ENCODE data around the gene PNPLA3.
"Not testable (repeated sequence)": the region's sequence is repeated elsewhere in the genome, so short reads cannot be mapped to it uniquely, and the experiment has no call there.

Gene PNPLA3

DNA sequence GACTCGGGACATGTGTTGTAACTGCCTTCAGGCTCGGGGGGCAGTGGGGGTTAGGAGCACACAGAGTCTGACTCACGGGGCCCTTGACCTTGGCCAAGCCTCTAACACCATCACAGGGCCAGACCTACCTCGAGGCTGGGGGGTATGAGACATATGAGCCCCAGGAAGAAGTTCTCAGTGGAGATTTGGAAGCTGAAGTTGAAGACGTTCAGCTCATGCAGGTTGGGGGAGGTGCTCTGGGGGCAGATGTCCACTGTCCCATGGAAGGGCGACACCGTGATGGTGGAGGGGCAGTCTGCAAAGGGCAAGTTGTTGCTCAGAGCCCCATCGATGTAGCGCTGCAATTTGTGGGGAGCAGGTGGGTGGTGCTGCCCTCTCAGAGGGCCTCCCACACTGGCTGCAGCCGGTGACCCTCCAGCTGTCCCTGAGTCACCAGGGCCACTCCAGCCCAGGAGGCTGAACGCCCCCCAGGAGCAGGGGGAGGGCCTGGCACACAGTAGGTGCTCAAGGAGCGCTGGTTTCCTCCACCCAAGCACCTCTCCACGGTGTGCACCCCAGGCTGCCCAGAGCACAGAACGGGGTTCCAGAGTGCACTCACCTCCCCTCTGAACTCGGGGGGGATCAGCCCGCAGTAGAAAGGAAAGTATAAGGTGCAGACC lies 34.3 kb upstream of the PNPLA3 start:
- DNase-seq (ENCODE audit: low read depth in 3 of 3) = no peak

GRCh38 chr22:43889860-43890253 lies 33.7 kb upstream of the PNPLA3 start:
- no peak for DNase-seq (ENCODE audit: low read depth in 3 of 3)

- no peak for DNase-seq (ENCODE audit: low read depth in 3 of 3)
These were observed 32.7 kb upstream of the PNPLA3 start for GRCh38 chr22:43890901-43891331.

DNA sequence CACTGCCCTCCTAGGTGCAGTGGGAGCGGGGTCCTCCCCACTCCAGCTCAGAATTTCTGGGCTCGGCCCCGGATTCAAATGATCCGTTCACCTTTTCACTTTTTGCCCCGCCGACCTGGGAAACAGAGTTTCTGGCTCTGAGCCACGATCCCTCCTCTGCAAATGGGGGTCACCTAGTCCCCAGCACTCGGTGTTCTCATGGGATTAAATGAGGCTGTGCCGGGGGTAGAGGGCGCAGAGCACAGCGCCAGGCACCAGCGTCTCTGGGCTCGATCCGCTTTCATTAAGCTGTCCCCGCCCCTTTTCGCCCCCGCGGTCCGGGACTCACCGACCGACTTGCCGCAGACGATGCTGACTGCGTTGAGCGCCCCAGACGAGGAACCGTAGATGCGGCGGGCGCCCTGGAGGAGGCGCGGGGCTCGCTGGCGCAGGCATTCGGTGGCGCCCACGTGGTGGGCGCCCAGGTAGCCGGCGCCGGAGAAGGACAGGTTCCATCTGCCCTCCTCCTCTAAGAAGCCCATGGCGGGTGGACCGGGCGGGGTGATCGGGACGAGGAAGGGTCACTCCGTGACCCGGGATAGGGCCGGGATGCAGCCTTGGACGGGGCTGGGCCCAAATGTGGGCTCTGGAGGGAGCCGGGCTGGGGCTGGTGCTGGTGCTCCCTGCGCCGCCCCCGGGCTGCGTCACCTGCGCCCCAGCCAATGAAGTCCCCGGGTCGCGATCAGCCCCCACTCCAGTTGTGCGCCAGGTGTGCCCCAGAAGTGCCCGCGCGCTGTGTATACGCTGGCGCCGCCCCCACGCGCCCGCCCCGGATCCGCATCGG lies 32.0 kb upstream of the PNPLA3 start, which contains the start of gene PNPLA5:
PNPLA5 (minus strand) TSS at position 654 of the 823 bp plus-strand sequence; CDS start at position 521, 133 bp downstream.
- peak in 2 of 3 donors; percentile 16 to 35 for DNase-seq (ENCODE audit: low read depth in 3 of 3)

DNA sequence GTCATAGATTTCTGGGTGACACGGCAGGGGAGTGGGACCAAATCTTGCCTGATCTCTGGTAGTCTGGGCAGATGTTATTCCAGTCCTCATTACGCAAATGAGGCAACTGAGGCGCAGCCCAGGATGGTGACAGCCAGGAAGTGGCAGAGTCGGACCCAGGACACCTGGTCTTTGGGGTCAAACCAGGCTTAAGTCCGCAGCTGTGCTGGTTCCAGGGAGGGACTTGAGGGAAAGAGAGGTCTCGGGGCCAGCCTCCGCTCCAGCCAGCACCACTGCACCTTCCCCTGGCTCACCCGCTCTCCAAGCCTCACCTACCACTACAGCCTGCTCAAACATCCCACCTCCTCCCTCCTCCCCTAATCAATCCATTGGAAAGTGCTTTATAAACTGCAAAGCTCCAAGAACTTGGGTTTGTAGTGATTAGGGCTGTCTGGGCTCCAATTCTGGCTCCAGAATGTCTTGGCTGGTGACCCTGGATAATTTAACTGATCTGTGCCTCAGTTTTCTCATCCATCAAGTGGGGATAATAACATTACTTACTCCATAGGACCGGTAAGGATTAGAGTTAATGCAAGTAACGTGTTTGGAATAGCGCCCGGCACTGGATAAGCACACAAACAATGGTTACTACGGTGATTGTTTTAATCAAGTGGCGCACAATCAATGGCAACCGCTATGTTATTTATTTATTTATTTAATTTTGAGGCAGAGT lies 31.3 kb upstream of the PNPLA3 start:
- DNase-seq (ENCODE audit: low read depth in 3 of 3) = no peak

DNA sequence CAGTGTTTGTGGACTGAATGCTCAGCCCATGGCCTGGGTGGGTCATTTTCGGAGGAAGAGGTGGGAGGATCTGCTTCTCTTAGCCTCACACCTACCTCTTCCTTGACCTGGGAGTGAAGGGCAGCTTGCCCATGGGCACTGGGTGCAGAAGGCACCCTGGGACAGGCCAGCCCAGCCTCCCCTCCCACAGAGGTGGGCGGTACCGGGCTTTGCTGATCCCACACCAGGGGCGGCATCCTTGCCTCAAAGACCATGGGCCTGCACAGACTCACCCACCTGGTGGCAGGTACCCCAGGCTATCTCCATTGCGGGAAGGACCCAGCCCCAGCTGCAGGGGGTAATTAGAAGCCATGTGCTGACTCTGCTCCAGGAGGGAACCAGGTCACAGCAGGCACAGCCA lies 30.3 kb upstream of the PNPLA3 start:
- no peak for DNase-seq (ENCODE audit: low read depth in 3 of 3)

DNA sequence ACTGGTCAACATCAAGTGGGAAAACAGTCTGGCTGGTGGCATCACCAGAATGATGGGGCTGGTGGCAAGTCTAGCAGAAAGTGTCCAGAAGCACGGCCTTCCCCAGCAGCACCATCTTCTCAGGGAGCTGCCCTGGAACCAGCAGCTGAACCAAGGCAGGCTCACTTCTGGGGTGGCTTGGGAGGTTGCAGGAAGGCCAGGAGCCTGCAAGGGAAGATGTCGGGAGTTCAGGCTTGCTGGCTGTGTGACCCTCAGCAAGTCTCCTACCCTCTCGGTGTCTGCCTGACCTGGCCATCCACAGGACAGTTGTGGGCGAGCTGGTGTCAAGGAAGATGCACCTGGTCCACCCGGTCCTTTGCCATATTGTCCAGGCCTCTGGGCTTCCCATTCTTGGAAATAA lies 29.5 kb upstream of the PNPLA3 start:
- DNase-seq (ENCODE audit: low read depth in 3 of 3) = no peak

- no peak for DNase-seq (ENCODE audit: low read depth in 3 of 3)
These were observed 27.5 kb upstream of the PNPLA3 start for GRCh38 chr22:43895986-43896645.

DNA sequence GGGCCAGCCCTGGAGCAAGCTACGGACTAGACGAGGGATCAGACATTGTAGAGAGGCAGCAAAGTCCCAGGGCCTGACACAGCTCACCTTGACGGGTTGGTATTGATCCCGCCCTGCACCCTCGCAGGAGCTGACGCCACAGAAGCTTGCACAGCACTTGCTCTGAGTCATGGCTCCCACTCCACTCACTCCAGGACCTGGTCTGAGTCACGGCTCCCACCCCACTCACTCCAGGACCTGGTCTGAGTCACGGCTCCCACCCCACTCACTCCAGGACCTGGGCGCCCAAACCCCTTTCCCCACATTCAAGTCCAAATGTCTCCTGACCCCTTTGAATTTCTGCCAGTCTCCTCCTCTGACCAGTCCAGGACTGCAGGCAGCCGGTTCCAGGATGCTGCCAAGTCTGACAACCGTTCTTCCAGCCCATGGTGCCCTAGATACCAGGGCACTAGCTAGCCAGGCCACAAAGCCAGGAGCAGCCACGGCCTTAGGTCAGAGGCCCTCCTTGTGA lies 25.8 kb upstream of the PNPLA3 start:
- DNase-seq (ENCODE audit: low read depth in 3 of 3) = peak in 1 of 3 donors; percentile 17

- no peak for DNase-seq (ENCODE audit: low read depth in 3 of 3)
These were observed 23.4 kb upstream of the PNPLA3 start for GRCh38 chr22:43900206-43900605.

DNA sequence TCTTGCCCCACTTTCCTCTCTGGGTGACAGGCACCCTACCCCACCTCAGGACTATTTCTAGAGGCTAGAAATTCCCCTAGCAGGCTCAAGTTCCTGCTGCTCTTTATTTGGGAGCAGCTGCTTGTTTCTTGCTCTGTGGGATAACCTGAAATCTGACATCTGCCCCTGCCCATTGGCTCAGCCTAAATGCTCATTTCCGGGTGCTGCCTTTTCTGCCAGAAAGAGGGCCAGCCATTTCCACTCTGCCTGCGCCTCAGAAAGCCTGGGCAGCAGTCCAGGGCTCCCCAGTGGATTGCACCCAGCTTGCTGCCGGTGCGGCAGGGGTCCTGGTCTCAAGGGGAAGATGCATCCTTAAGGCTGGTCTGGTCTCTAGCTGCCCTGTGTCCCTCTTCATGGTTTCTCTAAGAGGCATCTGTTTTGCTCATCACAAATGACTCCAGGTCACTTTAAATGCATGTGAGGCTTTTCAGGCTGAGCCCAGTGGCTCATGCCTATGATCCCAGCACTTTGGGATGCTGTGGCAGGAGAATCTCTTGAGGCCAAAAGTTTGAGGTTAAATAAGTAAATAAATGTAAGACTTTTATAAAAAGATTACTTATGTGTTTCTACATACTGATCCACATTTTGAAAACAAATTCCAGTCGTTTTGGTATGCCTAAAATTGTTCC lies 21.5 kb upstream of the PNPLA3 start:
- DNase-seq (ENCODE audit: low read depth in 3 of 3) = no peak

DNA sequence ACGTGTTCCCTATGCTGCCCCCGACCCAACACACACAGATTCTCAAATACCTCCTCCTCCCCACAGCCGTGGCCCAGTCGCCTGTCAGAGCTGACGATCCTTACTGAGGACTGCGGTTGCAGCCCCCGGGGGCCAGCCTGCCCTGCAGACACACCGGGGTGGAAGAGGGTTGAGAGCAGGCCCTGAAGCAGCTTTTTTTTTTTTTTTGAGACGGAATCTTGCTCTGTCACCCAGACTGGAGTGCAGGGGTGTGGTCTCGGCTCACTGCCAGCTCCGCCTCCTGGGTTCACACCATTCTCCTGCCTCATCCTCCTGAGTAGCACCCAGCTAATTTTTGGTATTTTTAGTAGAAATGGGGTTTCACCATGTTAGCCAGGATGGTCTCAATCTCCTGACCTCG lies 20.6 kb upstream of the PNPLA3 start:
- DNase-seq (ENCODE audit: low read depth in 3 of 3) = not testable (repeated sequence)

GRCh38 chr22:43904412-43904811 lies 19.2 kb upstream of the PNPLA3 start:
- peak in 1 of 3 donors; percentile 13 for DNase-seq (ENCODE audit: low read depth in 3 of 3)

DNA sequence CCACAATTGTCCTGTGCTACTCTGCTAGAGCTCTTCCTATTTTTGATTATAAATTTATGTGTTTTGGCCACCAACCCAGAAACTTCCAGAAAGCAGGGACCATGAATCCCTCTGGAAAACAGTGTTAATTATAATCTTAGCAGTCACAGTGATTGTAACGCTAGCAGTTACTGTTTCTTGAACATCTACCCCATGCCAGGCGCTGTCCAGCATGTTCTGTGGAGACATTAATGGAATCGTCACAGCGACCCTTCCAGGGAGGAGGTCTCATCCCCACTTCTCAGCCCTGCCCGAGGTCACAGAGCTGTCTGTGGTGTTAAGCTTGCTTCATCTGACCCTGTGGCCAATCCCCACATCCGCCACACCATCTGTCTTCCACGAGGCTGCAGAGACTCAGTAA lies 17.9 kb upstream of the PNPLA3 start:
- no peak for DNase-seq (ENCODE audit: low read depth in 3 of 3)

DNA sequence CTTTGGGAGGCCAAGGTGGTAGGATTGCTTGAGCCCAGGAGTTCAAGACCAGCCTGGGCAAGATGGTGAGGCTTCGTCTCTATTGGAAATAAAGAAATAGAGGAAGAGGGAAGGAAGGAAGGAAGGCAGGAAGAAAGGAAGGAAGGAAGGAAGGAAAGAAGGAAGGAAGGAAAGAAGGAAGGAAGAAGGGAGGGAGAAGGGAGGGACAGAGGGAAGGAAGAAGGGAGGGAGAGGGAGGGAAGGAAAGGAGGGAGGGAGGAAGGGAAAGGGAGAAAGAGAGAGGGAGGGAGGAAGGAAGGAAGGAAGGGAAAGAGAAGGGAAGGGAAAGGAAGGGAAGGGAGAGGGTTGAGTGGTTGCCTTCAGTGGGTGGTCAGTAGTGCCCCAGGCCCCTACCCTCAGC lies 13.9 kb upstream of the PNPLA3 start:
- no peak for DNase-seq (ENCODE audit: low read depth in 3 of 3)

DNA sequence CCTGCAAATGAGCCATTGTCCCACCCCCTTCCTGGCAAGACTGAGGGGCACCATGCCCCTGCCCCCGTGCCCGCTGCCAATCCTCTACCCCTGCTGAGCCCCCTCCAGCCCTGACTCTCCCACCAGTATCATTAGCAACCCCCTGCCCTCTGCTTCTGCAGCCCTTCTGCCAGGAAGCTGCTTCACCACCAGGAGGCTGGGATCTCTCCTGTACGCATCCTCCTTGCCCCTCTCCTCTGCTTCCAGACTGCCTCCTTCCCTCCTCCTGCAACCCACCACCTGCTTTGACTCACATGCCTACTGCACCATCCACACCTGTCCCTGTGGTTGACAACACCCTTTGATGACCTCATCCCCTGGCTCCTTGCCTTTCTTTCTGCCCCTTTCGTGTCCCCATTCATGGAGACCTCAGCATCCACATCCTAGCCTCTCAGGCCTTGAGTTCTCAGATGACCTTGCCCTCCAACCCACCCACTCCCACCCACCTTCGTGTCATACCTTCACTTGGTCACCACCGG lies 13.4 kb upstream of the PNPLA3 start:
- no peak for DNase-seq (ENCODE audit: low read depth in 3 of 3)

DNA sequence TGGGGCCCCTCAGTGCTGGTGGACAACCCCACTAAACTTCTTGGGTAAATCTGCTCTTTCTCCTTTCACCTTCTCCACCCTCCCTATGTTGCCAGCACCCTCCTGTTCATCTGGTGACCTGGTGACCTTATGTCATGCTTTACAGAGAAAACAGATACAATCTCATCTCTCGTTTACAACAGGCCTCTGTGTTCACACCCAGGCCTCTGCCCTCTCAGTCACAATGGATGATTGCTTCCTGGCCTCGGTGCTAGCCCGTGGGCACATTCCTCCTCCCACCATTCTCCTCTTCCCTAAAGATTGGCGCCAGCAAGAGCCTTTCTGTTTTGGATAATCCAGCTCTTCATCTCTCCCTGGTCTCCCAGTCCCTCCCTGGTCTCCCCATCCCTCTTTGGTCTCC lies 12.3 kb upstream of the PNPLA3 start:
- no peak for DNase-seq (ENCODE audit: low read depth in 3 of 3)

DNA sequence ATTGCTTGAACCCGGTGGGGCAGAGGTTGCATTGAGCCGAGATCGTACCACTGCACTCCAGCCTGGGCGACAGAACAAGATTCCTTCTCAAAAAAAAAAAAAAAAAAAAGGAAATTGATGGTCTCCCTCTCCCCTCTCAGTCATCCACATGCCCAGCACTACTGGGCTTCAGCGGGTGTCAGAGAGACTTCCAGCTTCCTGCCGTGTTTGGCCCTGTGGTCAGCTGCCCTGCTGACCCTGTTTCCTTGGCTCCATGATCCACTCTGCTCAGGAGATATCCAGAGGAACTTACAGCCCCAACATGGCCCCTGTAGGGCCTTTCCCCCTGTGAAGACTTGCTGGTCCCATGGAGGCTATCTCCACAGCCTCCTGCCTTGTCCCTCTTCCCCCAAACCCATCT lies 6.1 kb upstream of the PNPLA3 start:
- DNase-seq (ENCODE audit: low read depth in 3 of 3) = no peak

DNA sequence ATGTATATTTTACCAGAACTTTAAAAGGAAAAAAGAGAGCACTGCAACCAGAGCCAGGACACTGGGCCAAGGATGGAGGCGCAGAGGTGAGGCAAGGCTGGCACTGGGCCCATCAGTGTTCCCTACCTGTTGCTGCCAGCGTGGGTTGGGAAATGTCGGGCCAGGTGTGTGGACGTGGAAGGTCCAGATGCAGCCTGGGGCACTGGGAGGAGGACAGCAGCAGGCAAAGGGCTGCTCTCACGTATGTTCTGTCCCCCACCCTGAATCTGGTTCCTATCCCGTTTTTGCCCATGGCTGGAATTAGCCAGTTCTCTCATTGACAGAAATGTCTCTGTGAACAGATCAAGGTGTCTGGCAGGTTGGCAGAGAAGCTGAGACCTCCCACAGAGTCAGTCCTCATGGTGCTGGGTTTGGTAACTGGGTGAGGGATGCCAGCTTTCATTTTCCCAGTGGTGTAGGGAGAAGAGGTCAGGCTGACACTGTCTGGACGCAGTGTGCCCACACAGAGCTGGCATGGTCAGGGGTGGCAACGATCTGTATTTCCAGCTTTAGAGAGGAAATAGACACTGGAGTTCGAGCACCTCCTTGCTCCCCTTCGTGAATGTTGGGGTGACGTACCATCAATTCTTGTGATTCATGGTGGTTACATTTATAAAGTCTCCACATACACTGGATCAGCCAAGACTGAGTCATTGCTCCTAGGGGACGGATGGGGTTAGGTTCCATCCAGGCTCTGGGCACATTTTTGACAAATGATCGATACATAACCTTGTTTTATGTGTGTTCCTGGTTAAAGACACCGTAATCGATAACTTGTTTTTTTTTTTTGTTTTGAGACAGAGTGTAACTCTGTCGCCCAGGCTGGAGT lies 4.3 kb upstream of the PNPLA3 start:
- no peak for DNase-seq (ENCODE audit: low read depth in 3 of 3)

- DNase-seq (ENCODE audit: low read depth in 3 of 3) = no peak
These were observed 2.2 kb upstream of the PNPLA3 start for GRCh38 chr22:43921370-43921769.
